ENCODE data around the gene SLC51A.

SLC51A gene

DNA sequence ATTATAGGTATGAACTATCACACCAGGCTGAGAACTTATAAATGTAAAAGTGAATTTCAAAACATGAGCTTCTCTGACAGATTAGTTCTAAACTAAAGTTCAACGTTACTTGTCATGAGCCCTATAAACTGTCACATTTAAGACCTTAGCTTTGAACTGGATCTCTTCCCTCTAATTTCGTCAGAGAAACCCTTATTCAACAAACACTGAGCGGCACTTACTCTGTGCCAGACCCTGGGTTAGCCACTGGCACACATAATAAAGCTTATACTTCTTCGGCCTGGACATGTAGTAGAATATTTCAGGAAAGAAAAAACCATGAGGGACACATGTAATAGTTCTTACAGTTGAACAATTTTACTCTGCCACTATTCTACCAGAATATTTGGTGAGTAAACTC, 65.6 kb downstream of the SLC51A start:
- Histone ChIP-seq H3K4me1 (peaks cover 6% of the 10 kb centered on the region), H3K9ac (no peak overlapping the region), H3K4me2 (ENCODE audit: low read length) (no peak overlapping the region), H3K9me3 (ENCODE audit: control insufficient read depth, low read length) (no peaks in the 10 kb centered on the region), H3K79me2 (peaks cover 31% of the 10 kb centered on the region), H2AFZ (no peak overlapping the region), H3K36me3 (ENCODE audit: control insufficient read depth, insufficient read depth, low read length) (no peaks in the 10 kb centered on the region), H3K4me3 (ENCODE audit: low read depth, low read length) (no peak overlapping the region), H3K27me3 (ENCODE audit: control insufficient read depth, insufficient read depth, low read length) (no peaks in the 10 kb centered on the region), H3K27ac (no peak overlapping the region)
- TF ChIP-seq, protein P1, sequence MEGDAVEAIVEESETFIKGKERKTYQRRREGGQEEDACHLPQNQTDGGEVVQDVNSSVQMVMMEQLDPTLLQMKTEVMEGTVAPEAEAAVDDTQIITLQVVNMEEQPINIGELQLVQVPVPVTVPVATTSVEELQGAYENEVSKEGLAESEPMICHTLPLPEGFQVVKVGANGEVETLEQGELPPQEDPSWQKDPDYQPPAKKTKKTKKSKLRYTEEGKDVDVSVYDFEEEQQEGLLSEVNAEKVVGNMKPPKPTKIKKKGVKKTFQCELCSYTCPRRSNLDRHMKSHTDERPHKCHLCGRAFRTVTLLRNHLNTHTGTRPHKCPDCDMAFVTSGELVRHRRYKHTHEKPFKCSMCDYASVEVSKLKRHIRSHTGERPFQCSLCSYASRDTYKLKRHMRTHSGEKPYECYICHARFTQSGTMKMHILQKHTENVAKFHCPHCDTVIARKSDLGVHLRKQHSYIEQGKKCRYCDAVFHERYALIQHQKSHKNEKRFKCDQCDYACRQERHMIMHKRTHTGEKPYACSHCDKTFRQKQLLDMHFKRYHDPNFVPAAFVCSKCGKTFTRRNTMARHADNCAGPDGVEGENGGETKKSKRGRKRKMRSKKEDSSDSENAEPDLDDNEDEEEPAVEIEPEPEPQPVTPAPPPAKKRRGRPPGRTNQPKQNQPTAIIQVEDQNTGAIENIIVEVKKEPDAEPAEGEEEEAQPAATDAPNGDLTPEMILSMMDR (IDR thresholded peaks at IDR 0.05) = no peak

Measured in parathyroid adenoma (tissue), 2 donors.